Measurements from ENCODE around the gene ATP9A.
"Not testable (repeated sequence)": the region's sequence is repeated elsewhere in the genome, so short reads cannot be mapped to it uniquely, and the experiment has no call there.

ATP9A gene

DNA sequence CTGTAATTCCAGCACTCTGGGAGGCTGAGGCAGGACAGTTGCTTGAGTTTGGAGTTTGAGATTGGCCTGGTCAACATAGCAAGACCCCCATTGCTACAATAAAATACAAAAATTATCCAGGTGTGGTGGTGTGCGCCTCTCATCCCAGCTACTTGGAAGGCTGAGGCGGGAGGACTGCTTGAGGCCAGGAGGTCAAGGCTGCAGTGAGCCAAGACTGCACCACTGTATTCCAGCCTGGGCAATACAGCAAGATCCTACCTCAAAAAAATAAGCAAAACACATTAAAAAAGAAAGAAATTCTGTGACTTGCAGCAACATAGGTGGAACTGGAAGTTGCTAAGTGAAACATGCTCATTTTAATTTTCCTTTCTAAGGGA lies 119.6 kb downstream of the ATP9A start:
- DNase-seq, result no peak

DNA sequence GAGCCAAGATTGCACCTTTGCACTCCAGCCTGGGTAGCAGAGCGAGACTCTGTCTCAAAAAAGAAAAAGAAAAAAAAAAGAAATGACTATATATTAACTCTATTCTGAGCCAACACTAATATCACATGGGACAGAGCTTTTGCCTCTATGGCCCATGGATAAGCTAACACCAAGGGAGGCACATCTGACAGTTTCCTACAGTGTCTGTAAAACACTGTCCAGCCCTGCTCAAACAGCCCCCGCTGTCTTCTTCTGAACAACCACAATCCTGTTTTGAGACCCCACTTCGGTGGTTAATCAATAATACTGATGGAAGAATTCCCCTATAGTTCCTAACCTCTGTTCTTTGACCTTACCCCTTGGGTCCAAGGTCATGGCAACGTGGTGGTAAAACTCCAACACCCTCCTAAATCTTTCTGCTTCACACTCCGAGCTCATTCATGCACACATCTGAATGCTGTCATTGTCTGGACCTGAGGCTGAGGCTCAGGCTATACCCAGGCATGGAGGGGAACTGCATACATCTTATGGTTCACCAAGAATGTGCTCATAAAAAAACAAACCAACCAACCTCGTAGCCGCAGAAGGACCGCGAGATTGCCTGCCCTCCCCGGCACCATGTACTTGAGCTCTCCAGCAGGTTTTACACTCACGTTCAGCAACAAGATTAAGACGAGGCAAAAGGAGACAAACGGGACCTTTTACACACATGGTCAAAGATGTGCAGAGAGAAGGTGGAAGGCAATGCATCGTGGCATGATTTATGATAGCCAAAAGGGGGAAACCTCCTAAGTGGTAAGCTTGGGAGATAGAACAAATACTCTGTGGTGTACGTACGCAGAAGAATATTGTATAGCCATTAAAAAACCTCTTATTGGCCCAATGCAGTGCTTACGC lies 120.3 kb downstream of the ATP9A start:
- no peak for DNase-seq

DNA sequence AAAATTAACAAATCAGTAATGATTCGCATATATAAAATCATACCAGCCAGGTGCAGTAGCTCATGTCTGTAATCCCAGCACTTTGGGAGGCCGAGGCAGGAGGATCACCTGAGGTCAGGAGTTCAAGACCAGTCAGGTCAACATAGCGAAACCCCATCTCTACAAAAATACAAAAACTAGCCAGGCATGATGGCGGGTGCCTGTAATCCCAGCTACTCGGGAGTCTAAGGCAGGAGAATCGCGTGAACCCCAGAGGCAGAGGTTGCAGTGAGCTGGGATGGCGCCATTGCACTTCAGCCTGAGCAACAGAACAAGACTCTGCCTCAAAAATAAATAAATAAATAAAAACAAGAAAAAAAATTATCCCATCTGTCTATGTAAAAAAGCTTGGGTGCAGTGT lies 124.4 kb downstream of the ATP9A start:
- not testable (repeated sequence) for DNase-seq

DNA sequence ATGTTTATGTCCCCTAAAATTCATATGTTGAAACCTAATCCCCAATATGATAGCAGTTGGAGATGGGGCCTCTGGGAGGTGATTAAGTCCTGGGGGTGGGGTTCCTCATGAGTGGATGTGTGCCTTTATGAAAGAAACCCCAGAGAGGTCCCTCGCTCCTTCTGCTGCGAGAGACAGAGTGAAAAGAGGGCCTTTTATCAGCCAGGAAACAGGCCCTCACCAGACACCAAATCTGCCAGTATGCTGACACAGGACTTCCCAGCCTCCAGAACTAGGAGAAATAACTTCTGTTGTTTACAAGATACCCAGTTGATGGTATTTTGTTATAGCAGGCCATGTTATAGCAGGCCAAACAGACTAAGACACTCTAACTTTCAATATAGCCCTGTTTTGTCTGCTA lies 124.8 kb downstream of the ATP9A start:
- DNase-seq, result no peak

DNA sequence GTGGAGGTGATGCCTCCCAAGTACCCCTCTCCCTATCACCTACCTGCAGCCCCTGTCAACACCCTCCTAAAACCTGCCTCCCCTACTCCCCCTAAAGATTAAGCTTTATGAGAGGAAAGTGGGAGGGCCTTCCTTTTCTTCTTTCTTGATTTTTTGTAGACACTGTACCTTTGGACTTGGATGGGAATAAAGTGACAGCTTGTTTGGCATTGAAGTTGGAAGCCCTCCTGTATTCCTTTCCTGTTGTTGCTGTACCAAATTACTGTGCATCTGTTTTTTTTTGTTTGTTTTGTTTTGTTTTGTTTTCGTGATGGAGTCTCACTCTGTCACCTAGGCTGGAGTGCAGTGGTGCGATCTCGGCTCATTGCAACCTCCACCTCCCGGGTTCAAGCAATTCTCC lies 126.3 kb downstream of the ATP9A start:
- DNase-seq, result no peak

DNA sequence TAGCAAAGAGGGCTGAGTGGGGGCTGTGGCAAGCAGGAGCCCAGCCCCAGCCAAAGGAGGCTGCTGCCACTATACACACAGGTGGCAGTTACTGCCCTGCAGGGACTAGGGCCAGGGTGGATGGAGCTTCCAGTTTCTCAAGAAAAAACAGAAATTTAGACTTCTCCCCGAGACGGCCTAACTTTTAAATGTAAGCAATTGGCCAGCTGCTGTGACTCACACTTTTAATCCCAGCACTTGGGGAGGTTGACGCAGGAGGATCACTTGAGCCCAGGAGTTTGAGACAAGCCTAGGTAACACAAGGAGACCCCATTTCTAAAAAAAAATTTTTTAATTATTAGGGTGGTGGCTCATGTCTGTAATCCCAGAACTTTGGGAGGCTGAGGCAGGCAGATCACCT lies 127.4 kb downstream of the ATP9A start:
- no peak for DNase-seq

DNA sequence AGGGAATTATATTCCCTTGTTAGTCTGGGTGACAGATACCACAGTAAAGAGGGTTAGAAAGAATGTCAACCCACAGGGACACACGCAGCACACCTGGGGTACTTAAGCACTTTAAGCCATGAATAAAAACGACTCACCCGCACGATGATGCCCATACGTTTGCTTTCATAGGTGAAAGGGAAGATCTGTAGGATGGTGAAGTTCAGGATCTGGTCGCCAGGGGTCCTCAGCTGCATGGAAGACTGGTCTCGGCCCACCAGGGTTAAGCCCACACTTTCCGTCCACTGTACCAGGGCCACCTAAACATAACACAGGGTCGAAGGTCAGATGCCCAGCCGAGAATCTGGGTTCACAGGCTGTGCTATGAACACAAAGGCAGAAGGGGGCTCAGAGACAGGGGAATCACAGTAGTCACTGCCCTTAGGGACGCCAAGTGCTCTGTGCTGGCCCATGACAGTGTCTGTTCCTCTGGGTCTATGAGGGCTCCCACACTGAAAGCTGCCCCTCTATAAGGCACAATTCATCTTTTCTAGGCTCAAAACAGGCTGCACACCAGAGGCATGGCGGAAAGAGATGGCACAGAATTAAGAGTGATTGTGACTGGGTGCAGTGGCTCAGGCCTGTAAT lies 128.9 kb downstream of the ATP9A start:
- peak; percentile 50 for DNase-seq

DNA sequence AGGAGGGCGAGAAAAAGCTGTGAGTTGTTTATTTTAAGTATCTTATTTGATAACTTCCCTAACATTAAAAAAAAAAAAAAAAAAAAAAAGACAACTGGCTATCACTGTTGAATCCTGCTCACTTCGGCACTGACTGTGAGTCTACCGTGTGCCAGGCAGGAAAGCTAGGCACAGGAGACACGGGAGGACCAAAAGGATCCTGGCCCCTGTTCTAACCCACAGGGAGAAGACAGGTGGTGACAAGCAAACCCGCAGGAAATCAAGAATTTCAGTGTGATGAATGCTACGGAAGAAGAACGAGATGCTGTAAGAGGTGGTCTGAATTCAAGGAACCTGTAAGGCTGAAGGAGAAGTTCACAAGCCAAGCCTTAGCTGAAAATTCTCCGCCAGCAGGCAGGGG lies 130.9 kb downstream of the ATP9A start:
- no peak for DNase-seq

DNA sequence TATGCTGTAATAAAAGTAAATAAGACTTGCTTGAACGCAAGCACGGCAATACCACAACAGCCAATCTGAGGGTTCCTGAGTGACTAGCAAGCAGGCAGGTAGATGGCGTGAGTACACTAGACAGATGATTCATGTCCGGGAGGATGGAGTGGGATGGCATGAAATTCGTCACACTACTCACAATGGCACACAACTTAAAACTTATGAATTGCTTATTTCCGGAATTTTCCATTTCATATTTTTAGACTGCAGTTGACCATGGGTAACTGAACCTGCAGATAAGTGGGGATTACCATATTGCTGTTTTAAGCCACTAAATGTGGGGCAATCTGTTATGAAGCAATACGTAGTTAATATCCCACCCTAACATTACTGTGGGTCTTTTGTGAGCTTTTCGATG lies 132.1 kb downstream of the ATP9A start:
- peak; percentile 34 for DNase-seq

DNA sequence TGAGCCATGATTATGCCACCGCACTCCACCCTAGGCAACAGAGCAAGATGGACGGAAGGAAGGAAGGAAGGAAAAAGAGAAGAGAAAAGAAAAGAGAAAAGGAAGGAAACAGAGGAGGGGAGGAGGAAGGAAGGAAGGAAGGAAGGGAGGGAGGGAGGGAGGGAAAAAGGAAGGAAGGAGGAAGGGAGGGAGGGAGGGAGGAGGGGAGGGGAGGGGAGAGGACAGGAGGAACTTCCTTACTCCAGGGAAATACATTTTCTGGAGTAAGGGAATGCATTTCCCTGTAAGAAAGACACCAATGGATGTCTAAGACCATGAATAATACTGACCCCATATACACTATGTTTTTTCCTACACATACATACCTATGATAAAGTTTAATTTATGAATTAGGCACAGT lies 132.5 kb downstream of the ATP9A start:
- no peak for DNase-seq

DNA sequence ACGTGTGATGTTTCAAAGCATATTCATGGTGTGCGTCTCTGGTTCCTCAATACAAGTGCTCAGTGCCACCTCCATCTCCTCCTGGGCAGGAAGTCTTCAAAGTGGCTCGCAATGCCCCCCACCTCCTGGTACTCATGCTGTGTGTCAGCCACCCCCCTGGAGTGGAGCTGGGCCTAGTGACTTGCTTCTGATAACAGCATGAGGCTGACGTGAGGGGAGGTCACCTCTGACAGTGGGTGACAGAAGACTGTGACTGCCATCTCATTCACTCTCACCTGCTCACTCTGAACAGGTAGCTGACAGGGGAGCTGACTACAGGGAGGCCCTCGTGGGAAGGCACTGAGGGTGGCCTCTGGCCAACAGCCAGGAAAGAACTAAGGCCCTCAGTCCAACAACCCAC lies 133.3 kb downstream of the ATP9A start:
- DNase-seq, result no peak

DNA sequence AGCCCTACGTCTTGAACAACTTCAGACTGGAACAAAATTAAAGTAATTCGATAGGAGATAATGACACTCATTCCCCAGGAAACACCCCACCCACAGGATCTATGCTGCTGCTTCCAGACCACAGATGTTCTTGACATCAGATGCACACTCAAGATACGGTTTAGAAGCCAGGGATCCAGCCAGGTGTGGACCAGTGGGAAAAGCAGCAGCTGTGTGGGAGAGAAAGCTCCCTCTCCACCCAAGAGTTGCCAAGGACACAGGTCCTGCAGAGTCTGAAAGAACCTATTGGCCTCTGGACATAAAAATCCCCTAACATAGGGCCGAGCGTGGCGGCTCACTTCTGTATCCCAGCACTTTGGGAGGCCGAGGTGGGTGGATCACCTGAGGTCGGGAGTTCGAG lies 133.9 kb downstream of the ATP9A start:
- no peak for DNase-seq

DNA sequence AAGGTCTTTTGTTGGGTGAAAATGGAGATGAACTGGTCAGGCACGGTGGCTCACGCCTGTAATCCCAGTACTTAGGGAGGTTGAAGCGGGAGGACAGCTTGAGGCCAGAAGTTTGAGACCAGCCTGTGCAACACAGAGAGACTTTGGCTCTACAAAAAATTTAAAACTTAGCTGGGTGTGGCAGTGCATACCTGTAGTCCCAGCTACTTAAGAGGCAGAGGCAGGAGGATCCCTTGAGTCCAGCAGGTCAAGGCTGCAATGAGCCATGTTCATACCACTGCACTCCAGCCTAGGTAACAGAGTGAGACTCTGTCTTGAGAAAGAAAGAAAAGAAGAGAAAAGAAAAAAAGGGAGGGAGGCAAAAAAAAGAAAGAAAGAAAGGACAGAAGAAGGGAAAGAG lies 134.8 kb downstream of the ATP9A start:
- no peak for DNase-seq

DNA sequence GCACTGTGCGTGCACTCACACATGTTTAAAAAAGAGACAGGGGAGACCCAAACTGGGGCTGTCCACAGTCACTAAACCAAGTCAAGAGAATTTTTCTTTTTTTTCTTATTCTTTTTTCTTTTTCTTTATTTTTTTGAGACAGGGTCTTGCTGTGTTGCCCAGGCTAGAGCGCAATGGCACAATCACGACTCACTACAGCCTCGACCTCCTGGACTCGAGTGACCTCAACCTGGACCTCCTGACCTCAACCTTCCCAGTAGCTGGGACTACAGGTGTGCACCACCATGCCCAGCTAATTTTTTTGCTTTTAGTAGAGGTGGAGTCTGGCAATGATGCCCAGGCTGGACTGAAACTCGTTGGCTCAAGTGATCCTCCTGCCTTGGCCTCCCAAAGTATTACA lies 136.2 kb downstream of the ATP9A start:
- DNase-seq, result no peak

DNA sequence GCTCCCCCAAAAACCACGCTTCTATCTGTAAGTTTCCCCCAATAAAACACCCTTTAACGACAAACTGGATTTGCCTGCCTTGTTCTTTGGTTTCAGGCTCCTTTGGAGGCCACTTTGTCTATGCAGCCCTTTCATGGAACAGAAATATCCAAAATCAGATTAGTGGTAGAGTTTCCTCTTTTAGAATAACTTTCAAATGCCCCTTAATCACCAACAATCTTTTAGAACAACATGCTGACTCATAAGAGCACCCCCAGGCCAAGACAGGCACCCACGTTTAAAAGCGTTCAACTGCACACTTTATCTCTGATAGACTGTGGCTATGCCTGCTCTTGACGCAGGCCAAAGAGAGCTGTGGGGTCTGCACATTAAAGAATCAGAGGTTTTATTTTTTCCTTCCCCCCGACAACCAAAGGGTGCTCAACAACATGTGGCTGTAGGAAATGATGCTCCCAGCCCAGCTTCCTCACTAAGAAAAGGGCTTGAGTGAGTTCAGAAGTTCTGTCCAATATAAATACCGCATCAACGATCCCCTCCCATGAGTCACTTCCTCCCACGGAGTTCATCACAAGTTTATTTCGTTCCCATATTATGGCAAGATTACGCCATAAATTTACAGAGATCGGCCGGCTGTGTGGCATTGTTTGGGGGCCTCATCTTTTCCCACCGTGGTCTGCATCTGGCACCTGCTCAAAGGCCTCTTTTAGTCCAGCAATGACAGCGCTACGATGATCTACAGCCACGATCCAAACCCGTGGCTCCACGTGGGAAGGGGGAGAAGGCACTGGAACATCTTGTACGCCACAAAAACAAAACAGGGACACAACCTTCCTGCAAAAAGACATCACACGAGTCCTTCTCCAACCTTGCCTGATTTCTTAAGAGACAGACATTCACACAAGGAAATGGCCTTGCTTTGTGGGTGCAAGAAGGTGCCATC lies 136.9 kb downstream of the ATP9A start:
- peak; percentile 93 for DNase-seq

DNA sequence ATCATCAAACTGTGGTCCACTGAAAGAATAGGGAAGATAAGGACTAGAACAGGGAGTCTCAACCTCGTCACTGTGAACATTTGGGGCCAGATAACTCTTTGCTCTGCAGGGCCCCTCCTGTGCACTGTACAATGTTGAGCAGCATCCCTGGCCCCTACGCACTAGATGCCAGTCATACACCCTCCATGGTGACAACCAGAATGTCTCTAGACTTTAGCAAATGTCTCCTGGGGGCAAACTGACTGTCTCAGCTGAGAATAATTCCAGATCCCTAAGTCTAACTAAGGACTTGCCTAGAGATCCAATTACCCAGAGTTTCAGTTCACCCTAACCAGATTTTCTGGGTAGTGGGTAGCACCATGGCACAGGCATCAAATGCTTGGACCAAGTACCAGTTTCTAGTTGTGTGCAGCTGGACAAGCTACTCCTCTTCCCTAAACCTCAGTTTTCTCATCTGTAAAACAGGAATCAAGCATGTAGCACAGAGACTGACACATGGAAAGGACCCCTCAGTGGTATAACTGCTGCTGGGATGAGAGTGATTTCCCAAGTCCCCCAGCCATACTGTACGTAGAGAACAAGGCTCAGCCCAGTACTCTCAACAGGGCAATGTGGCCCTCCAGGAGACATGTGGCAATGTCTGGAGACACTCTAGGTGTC lies 138.7 kb downstream of the ATP9A start:
- DNase-seq, result no peak

DNA sequence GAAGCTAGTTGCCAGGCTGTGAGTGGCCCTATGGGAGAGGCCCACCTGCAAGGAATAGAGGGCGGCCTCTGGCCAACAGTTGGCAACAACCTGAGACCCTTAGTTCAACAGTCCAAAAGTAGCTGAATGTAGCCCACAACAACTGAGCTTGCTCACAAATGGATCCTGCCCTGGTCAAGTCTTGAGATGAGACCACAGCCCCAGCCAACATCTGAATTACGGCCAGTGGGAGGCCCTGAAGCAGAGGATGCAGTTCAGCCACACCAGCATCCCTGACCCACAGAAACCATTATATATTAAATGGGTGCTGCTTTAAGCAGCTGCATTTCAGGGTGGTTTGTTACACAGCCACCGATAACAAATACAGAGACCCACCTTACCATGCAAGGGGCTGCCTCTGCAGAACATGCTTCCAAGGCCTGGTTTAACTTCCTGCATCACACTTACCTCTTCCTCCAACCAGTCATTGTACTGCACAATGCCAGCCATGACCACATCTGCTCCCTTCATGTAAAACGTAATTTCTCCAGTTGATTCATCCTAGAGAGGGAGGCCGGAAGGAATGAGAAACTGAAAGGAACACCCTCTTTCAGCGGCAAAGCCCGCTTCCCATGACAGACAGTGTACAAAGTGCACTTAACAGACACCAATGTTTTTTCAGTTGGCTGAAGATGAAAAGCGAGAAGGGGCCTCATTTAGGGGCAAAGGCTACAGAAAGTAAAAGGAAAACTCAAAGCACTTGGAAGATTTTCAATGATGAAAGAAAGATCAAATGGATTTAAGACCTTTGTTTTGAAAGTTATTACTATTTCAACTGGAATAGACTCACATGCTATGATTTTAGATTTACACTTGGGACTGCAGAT lies 139.4 kb downstream of the ATP9A start:
- peak; percentile 81 for DNase-seq

DNA sequence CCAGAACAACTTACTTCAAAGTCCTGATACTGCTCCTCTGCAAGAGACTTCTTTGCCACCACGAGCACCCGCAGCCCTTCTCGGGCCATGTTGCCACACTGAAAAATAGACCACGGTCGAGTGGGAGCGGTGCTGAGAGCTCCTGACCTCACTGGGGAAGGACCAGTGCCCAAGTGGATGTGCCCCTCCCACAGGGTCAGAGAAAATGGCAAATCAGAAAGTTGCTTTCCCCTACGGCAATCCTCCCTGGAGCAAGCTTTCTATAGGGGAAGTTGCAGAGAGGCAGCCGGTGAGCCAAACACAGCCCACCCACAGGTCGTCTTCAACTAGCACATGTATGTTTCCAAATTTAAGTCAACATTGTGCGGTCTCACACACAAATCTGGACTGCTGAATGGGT lies 140.6 kb downstream of the ATP9A start:
- peak; percentile 32 for DNase-seq

DNA sequence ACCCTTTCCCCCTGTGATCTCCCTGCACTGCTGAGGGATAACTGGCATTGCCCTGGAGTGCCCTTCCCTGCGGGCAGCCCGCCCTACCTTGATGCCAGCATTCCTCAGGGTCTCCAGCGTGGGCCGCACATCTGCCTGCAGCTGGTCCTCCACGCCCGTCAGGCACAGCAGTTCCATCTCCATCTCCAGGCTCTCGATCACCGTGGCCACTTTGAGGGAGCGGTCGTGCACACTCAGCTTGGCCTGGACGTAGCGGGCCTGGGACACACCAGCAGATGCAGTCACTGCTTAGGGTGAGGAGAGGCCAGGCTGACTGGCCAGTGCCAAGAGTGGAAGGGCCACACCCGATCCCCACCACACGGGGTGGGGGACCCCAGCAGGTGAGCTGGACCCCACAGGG lies 143.1 kb downstream of the ATP9A start:
- no peak for DNase-seq

DNA sequence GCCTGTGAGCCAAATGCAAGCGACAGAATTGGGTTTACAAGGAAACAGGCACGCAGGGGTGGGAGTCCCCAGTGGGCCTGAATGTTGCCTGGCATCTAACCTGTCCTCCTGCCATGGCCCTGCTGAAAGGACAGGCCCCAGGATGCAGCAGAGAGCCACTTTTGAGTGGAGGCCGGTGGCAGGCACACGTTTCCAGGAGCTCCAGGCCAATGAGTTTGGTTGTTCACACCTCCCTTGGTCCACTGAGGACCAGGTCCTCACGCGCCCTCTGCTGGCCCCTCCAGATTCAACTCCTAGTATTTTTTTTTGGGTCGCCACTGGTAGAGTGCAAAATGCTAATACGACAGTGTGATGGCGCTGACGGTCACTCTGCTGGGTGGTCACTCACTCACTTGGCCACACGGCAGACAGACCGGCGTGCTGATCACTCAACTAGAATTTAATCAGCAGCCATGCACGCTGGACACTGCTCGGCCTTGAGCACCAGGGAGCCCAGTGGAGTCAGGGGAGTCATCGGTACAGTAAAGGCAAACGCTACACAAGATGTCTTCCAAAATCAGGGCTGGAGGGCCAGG lies 143.9 kb downstream of the ATP9A start:
- peak; percentile 54 for DNase-seq

DNA sequence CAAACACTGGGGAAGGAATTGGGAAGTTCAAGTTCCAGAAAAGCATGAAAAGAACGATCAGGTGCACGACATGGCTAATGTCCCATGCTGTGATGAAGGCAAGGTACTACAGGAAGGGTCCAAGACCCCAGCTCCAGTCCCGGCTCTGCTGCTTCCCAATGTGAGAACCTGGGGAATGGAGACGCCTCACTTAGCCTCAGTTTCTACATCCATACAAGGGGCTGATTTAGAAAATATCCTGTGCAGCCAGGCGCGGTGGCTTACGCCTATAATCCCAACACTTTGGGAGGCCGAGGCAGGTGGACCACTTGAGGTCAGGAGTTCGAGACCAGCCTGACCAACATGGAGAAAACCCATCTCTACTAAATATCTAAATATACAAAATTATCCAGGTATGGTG lies 144.9 kb downstream of the ATP9A start:
- no peak for DNase-seq

All from inflammatory macrophage treated with lipopolysaccharide for 4 hours (primary cell).